SK-N-DZ (cell line): ENCODE results near the gene MAL. TPM values are rescaled to one million over a fixed set of nuclear protein-coding genes. Genes with fewer than 3 reads are reported as not detected.

Experiments used
- DNase-seq: peaks from one replicate; pipeline ENCODE4 v3.0.0-alpha.2; 2015; ENCODE audit warnings: low spot score
- polyA plus RNA-seq, 2 experiments: library from polyadenylated mRNA; depleted of rRNA; stranded (reverse); fragments of >200 nt; gene quantifications; 2 replicates each; pipeline ENCODE4 v1.2.3, GENCODE V29; 2014

Gene MAL
- polyA plus RNA-seq (2014; cell fraction: cytosol; rRNA removed): not detected in 2 replicates
- not detected in 2 replicates for polyA plus RNA-seq (2014; cell fraction: nucleus; rRNA removed)

GRCh38 chr2:95025406-95026319 is at the start of gene MAL:
TSS of gene MAL (plus strand) at chr2:95025708. CDS start at chr2:95025793, 85 bp downstream.
- DNase-seq: no peak

DNA sequence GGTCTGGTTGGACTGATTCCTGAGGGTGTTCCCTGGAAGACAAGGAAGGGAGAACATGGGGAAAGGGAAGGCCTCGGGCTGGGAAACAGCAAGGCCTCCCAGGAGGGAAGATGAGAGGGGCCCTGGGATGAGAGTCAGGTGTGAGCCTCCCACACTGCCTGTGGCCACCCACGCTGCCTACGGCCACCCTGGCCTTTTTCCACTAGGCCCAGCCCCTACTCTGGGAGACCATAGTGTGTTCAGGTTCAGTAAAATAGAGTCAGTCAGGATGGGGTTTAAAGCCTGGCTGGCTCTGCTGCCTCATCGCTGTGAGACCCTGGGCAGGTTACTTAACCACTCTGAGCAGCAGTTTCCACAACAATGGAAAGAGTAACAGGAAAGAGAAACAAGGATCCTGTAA is 47.7 kb upstream of the MAL start:
- DNase-seq: no peak

DNA sequence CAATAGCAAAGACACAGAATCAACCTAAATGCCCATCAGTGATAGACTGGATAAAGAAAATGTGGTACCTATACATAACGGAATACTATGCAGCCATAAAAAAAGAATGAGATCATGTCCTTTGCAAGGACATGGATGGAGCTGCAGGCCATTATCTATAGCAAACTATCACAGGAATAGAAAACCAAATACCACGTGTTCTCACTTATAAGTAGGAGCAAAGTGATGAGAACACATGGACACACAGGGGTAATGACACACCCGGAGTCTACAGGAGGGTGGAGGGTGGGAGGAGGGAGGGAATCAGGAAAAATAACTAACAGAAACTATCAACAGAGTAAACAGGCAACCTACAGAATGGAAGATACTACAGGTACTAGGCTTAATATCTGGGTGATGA is 46.6 kb upstream of the MAL start:
- no peak for DNase-seq

DNA sequence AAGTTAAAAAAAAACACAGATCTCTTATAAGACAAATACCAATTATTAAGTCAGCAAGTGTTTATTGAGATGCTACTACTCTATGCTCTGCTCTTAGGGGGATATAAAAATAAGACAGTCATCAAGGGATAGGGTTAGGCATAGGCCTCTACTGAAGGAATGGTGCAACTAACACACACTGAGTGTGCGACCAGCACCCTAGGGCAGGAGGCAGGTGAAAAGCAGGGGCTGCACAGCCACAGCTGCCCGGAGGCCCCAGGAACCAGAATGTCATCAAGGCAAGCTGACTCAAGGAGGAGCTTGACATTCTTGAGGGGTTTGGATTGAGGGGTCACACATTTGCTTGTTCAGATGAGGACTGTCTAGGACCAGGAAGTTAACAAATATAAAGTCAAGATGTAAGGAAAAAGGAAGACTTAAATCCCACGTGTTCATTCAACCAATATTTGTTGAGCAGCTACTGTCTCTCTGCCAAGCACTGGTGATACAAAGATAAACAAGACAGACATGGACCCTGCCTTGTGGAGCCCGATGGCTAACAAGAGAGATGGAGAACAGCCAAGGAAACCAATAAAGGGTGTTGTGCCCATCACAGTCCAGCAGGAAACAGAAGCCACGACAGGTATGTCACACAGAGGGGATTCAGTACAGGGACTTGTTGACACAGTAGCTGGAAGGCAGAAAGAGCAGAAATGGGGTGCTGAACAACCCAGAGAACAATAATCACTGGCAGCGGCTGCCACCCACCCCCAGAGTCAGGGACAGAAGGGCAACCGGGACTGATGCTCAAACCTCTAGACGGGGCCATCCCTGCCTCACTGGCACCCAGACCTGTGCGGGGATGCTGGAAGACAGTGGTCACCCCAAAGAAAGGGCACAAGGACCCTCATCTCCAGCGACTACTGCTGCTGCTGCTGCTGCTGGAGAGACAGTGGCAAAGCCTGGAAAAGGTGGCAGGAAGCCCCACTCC is 45.8 kb upstream of the MAL start:
- no peak for DNase-seq

GRCh38 chr2:94980406-94980805 is 45.1 kb upstream of the MAL start:
- no peak for DNase-seq

GRCh38 chr2:94982156-94982555 is 43.4 kb upstream of the MAL start:
- DNase-seq: no peak

DNA sequence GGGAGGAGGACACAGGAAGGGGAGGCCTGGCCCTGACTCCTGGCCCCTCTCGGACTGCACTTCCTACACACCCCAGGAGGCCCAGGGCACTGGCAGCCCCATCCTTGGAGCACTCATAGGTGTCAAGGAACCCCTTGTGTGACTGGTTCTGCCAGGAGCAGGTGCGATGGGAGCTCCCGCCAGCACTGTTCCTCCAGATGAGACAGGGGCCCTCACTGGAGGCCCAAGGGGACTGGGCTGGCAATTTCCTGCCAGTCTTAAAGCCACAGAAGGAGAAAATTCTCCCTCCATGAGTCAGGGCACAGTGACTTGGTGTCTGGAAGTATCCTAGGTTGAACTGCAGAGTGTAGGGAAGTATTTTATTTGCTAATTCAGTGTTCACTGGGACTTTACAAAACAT is 42.8 kb upstream of the MAL start:
- DNase-seq: no peak

DNA sequence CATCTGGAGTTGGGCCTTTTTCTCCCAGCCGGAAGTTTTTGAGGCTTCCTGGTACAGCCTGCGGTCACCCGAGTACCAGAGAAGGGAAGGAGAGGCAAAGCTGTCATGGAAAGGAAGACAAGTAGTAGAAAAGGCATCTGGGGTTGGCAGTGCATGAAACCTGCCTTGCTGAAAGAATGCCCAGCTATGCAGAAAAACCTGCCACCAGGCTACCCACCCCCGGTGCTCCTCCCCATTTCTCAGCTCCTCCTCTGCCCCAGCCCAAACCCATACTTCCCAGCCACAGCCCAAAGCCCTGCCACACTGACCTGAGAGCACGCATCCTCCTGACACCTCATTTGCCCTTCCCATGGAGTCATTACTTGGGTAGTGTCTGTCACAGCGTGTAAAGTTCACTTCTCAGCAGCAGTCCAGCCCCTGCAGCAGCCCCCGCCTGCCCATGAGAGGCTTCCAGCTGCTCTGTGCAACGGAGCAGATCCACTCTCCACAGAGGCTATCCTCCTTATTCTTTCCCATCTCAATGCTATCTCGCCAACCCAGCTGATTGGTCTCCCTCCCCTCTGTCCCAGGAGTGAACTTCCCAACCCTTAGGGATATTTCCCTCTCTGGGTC is 40.4 kb upstream of the MAL start:
- no peak for DNase-seq

DNA sequence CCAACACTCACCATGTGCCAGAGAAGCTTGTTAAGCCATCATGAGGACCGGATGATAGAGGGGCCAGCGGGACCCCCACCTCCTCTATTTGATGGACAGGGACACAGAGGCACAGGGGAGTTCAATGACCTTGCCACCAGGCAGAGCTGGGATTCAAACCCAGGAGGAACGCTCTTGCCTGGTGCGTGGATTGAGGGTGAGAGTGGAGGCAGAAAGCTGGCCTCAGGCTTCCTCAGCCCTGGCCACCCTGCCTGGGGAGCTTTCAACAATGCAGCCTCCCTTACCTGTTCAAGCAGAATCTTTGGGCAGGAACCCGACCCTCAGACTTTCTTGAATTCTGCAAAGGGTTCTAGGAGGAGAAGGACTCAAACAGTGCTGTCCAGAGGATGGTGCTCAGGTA is 39.9 kb upstream of the MAL start:
- DNase-seq: no peak

DNA sequence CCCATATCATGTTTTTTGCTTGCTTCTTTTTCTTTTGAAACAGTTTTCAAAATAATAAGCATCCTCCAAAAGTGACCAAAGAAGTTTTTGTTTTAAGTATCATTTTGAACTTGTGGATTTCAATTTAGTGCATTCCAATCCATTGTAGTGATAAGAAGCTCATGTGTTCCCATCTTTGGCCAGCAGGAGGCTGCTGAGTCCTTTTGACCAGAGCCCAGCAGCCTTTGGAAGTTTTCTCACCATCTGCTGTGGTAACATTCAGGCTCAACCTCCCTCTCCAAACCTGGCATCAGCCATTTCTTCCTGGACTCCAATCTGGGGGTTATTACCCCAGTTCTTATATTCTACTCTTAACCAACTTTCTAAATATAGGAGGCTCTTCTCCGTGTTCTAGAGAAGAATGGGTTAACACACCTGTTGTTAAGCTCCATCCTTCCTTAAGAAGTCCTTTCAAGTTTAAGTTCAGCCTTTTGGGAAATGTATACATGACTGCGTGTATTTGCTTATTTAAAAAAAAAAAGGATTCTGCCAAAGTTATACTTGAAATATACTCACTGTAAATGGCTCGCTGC is 39.0 kb upstream of the MAL start:
- peak; percentile 42 for DNase-seq

- DNase-seq: no peak
Observed at GRCh38 chr2:94987074-94988020, 38.2 kb upstream of the MAL start.

DNA sequence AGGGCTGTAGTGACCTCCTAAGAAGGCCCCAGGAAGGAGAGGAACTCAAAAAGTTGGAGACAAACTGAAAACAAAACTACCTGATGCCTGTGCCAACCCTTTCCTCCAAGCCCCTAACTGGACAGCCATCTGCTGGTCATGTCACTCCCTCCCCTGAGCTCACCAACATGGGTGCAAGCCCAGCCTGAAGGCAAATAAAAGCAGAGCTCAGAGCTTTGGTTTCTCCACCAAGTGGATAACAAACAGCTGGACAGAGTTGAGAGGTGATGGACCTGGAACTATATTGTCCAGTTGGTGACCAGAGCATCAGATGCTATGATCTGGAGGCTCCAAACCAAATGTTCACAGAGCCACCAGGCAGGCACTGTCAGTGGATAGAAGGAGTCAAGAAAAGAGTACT is 34.6 kb upstream of the MAL start:
- DNase-seq: no peak

GRCh38 chr2:94992360-94992759 is 33.1 kb upstream of the MAL start:
- DNase-seq: no peak

GRCh38 chr2:94993176-94994062 is 32.1 kb upstream of the MAL start:
- DNase-seq: no peak

- no peak for DNase-seq
Observed at GRCh38 chr2:94994063-94994913, 31.2 kb upstream of the MAL start.

DNA sequence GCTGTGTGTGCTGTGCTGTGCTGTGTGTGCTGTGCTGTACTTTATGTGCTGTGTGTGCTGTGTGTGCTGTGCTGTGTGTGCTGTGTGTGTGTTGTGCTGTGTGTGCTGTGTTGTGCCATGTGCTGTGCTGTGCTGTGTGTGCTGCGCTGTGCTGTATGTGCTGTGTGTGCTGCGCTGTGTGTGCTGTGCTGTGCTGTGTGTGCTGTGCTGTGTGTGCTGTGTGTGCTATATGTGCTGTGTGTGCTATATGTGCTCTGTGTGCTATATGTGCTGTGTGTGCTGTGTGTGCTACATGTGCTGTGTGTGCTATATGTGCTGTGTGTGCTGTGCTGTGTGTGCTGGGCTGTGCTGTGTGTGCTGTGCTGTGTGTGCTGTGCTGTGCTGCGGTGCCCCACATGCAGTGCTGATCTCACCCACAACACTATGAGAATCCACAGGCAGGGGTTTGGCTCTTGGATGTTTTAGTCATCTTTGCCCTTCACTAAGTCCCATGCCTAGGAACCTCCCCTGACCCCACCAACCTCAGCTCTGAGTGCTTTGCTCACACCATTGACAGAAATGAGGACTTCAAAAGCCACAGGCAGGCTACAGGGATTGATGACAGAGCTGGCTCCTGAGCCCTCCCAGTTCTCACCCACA is 30.5 kb upstream of the MAL start:
- no peak for DNase-seq

DNA sequence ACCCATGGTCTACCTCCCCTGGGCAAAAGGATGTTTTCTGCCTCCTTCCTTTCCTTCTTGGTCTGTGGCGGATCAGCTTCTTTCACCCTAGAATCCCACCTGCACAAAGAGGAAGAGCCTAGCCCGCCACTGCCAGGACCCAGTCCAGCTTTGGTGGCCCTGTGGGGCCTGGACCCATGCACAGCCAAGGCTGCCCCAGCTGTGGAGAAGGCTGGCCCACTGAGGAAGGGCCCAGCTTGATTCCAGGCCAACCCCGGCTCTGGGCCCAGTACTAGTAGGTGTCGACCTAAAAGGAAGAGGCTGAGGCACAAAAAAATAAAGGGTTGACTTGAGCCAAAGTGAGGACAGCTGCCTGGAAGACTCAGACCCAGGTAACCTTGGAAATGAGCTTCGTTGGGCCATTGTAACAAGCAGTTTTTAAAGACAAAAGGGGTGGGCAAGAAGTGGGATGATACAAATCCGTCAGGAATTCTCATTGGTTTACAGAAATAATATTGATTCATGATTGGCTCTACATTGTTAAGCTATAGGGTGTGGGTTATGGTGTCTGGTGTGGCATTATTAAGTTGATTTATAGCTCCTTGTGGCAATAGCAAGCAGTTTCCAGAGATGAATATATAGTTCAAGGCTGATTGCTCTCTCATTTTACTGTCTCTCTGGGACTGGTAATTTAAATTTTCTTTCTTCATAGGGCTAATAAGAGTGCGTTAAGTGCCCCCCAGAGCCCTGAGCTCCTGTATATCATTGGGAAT is 29.8 kb upstream of the MAL start:
- no peak for DNase-seq
